Measurements from ENCODE around the gene PPP6R2.
"Not testable (repeated sequence)": the region's sequence is repeated elsewhere in the genome, so short reads cannot be mapped to it uniquely, and the experiment has no call there.

Gene PPP6R2

GRCh38 chr22:50346470-50346869, 3.3 kb downstream of the PPP6R2 start:
- DNase-seq, result no peak

GRCh38 chr22:50347157-50347556, 4.0 kb downstream of the PPP6R2 start:
- no peak for DNase-seq

GRCh38 chr22:50348058-50348457, 4.9 kb downstream of the PPP6R2 start:
- no peak for DNase-seq

GRCh38 chr22:50356186-50356585, 13.1 kb downstream of the PPP6R2 start:
- DNase-seq, result no peak

DNA sequence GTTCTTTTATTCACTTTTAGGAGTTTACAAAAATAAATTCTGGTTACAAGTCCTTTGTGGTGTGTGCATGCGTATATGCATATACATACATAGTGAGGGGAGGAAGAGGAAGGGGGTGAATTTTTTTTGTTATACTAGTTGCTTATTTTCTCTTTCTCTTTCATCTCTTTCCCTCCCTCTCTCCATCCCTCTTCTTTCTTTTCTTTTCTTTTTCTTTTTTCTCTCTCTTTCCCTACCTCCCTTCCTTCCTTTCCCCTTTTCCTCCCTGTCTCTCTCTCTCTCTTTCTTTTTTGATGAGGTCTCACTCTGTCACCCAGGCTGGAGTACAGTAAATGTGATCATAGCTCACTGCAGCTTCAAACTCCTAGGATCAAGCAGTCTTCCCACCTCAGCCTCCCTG, 14.1 kb downstream of the PPP6R2 start:
- no peak for DNase-seq

DNA sequence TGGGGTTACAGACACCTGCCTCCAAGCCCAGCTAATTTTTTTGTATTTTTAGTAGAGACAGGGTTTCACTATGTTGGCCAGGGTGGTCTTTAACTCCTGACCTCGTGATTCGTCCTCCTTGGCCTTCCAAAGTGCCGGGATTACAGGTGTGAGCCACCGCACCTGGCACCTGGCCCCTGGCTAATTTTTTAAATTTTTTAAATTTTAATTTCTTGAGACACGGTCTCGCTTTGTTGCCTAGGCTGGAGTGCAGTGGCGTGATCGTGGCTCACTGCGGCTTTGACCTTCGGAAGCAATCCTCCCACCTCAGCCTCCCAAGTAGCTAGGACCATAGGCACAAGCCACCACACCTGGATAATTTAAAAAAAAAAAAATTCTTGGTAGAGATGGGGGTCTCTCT, 14.6 kb downstream of the PPP6R2 start:
- DNase-seq, result no peak

GRCh38 chr22:50360578-50360977, 17.5 kb downstream of the PPP6R2 start:
- DNase-seq, result no peak

GRCh38 chr22:50361222-50361621, 18.1 kb downstream of the PPP6R2 start:
- DNase-seq, result no peak

DNA sequence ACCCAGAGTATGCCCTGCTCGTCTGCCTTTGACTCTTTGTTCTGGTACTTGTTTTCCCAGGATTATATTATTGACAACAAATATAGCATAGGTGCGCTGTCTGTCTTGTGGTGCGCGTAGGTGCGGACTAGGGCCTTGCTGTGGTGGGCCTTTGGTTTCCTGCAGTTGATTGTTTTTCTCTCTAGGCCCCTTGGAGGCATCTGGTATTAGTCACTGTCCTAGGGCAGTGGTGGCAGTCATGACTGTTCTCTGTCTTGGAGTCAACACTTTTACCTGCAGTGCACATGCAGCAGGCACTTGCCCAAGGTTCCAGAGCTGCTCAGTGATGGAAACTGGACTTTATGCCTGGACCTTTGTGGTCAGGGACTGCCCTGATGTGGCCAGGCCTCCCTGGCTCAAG, 18.6 kb downstream of the PPP6R2 start:
- DNase-seq, result no peak

DNA sequence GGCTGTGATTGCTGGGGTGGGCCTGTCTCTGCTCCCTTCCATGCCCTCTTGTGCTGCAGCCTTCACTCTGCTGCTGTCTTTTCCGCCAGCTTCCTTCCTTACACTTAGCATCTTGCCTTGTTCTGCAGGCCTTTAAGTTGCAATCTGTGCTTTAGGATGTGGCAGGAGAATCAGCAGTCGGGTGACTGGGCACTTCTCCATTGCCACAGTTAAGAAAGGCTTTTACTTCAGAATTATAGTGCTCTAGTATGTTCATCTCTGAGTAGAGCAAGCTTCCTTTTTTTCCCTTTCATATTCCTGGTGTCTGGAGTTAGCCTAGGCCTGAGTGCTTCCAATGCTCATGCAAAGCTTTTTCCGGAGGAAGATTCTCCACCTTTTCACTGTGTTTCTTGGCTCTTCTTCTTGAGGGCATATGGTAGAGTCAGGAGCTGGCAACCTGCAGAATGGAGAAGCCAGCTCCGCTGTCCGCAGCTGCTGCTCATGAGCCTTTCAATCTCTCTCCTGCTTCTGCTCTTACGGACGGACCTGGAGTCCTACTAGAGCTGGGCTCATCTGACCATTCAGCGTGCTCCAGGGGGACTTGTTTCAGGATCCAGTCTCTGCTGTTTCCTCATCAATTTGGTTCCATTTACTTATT, 20.2 kb downstream of the PPP6R2 start:
- DNase-seq, result no peak

GRCh38 chr22:50363803-50364194, 20.7 kb downstream of the PPP6R2 start:
- DNase-seq, result not testable (repeated sequence)

DNA sequence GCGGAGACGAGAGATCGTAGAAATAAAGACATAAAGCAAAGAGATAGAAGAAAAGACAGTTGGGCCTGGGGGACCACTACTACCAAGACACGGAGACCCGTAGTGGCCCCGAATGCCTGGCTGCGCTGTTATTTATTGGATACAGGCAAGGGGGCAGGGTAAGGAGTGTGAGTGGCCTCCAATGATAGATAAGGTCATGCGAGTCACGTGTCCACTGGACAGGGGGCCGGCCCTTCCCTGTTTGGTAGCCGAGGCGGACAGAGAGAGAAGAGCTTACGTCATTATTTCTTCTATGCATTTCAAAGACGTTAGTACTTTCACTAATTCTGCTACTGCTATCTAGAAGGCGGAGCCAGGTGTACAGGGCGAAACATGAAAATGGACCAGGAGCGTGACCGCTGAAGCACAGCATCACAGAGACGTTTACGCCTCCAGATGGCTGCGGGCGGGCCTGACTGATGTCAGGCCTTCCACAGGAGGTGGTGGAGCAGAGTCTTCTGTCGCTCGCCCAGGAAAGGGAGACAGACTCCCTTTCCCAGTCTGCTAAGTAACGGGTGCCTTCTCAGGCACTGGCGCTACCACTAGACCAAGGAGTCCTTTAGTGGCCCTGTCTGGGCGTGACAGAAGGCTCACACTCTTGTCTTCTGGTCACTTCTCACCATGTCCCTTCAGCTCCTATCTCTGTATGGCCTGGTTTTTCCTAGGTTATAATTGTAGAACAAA, 24.8 kb downstream of the PPP6R2 start:
- no peak for DNase-seq

DNA sequence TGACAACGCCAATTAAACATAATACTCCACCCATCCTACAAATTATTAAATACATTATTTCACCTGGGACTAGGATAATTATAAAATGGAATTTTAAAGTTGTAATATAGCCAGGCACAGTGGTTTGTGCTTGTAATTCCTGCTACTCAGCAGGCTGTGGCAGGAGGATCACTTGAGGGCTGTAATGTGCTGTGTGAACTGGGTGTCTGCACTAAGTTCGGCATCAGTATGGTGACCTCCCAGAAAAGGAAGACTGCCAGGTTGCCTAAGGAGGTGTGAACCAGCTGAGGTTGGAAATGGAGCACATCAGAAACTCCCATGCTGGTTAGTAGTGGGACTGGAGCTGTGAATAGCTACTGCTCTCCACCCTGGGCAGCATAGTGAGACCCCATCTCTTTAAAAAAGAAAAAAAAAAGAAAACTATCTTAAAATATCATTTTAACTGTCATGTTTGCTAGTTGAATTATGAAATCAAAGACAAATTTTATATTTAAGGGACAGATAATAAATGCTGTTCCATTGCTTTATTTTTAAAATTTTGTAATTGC, 28.0 kb downstream of the PPP6R2 start:
- no peak for DNase-seq

- DNase-seq, result no peak
Measured at GRCh38 chr22:50376085-50376651, 33.0 kb downstream of the PPP6R2 start.

- DNase-seq, result not testable (repeated sequence)
Measured at GRCh38 chr22:50381021-50381555, 38.0 kb downstream of the PPP6R2 start.

- no peak for DNase-seq
Measured at GRCh38 chr22:50396751-50397370, 53.7 kb downstream of the PPP6R2 start.

GRCh38 chr22:50397371-50398060, 54.4 kb downstream of the PPP6R2 start:
- DNase-seq, result not testable (repeated sequence)

DNA sequence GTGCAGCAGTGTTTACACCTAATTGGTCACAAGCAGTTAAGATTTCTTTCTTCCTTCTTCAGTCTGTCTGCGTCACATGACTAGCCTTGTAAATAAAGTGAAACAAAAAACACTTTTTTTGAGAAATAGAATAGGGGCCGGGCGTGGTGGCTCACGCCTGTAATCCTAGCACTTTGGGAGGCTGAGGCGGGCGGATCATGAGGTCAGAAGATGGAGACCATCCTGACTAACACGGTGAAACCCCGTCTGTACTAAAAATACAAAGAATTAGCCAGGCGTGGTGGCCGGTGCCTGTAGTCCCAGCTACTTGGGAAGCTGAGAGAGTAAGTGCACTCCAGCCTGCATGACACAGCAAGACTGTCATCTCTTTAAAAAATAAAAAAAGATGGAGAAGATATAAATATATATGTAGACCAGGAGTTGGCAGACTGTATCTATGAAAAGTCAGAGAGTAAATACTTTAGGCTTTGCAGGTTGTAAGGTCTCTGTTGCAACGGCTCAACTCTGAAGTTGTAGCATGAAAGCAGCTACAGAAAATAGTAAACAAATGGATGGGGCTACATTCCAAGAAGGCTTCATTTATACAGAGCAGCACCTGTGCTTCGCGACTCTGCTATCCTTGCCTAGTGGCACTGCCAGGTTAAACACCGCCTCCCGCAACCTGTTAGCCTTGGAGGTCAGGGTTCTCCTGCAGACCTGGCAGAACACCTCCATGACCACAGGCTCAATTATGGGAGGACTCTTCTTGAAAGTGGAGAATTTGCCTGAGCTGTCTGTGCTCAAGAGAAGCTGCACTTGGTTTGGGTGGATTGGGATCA, 55.9 kb downstream of the PPP6R2 start:
- DNase-seq, result no peak

DNA sequence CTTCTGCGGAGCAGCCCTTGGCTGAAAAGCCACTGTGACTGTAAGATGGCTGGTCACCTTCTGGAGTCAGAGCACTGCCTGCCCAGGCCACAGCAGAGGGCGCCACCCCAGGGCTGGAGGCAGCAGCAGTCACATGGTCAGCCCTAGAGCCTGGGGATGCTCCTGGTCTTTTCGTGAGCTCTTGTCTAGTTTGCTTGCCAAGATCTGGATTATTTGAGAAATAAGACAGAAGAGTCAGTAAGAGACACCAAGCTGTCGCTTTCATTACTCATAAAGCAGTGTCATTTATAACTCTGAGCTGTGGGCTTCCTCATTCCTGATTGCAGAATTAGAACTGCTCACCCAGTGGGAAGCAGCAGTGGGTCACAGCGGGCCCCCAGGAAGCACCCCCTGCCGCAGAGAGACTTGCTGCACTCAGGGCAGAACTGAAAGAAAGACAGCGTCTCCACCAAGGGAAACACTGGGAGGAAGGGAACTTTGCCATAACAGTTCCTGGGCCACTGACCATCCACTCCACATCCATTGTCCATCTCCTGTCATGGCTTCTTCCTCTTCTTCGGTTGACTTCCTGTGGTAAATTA, 56.7 kb downstream of the PPP6R2 start:
- no peak for DNase-seq

- no peak for DNase-seq
Measured at GRCh38 chr22:50400406-50400805, 57.3 kb downstream of the PPP6R2 start.

DNA sequence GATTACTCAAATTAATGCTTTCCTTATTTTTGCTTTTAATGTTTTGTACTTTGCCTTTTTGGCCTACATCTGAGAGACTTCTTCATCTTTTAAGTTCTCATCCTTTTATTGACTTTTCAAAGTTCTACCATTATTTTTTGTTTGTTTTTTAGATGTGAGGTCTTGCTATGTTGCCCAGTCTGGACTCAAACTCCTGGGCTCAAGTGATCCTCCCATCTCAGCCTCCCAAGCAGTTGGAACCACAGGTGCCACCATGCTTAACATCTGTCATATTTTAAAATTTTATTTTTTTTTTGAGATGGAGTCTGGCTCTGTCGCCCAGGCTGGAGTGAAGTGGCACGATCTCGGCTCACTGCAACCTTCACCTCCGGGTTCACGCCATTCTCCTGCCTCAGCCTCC, 57.8 kb downstream of the PPP6R2 start:
- no peak for DNase-seq

Data from NCI-H1417 (cell line).